Measurements from ENCODE around the gene EXOC4. TPM values are rescaled to one million over a fixed set of nuclear protein-coding genes. Genes with fewer than 3 reads are reported as not detected.
A peak's percentile ranks its signal among the peaks of the same experiment; 100 is the strongest.

EXOC4 gene
- total and polyA plus RNA-seq, 2 donors (not counting 3 experiments of a cell fraction or from before 2014, with no cell fraction given), result 20.3 to 73.1 TPM

- H3K36me3 ChIP-seq (ENCODE audit: control insufficient read depth in 2 of 2, extremely low read depth in 1 of 2, insufficient read depth in 2 of 2, low read length in 2 of 2), result no peaks in the 10 kb centered on the region
- no peaks in the 10 kb centered on the region for H3K9me3 ChIP-seq (replicated peaks; ENCODE audit: control insufficient read depth, insufficient read depth, low read length)
- H3K4me3 ChIP-seq (replicated peaks in 1 of 3; ENCODE audit: insufficient read depth in 1 of 3, low read depth in 1 of 3, low read length in 3 of 3), result no peak overlapping the region
- peaks cover 14% of the 10 kb centered on the region for H3K79me2 ChIP-seq (ENCODE audit: control insufficient read depth, insufficient read depth, low read length)
- no peak overlapping the region for H3K4me2 ChIP-seq (ENCODE audit: insufficient read depth, low read length)
- intact Hi-C loops (cut with micrococcal nuclease), result no loop called here
- FAIRE-seq (no peak), DNase-seq (ENCODE audit: low read depth, low spot score) (peak; percentile 59)
- no peak for TF ChIP-seq FOS (IDR thresholded peaks at IDR 0.05; ENCODE audit: borderline replicate concordance, insufficient read depth, low read length)
- TF ChIP-seq, protein P1, sequence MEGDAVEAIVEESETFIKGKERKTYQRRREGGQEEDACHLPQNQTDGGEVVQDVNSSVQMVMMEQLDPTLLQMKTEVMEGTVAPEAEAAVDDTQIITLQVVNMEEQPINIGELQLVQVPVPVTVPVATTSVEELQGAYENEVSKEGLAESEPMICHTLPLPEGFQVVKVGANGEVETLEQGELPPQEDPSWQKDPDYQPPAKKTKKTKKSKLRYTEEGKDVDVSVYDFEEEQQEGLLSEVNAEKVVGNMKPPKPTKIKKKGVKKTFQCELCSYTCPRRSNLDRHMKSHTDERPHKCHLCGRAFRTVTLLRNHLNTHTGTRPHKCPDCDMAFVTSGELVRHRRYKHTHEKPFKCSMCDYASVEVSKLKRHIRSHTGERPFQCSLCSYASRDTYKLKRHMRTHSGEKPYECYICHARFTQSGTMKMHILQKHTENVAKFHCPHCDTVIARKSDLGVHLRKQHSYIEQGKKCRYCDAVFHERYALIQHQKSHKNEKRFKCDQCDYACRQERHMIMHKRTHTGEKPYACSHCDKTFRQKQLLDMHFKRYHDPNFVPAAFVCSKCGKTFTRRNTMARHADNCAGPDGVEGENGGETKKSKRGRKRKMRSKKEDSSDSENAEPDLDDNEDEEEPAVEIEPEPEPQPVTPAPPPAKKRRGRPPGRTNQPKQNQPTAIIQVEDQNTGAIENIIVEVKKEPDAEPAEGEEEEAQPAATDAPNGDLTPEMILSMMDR (IDR thresholded peaks at IDR 0.05; ENCODE audit: extremely low read depth in 1 of 2, insufficient read depth in 1 of 2, low read depth in 1 of 2, low read length in 2 of 2), result no peak
- TF ChIP-seq, protein P2, sequence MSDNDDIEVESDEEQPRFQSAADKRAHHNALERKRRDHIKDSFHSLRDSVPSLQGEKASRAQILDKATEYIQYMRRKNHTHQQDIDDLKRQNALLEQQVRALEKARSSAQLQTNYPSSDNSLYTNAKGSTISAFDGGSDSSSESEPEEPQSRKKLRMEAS (IDR thresholded peaks at IDR 0.05; ENCODE audit: insufficient read depth, insufficient read length), result no peak
- TF ChIP-seq EZH2 (IDR thresholded peaks at IDR 0.05; ENCODE audit: borderline replicate concordance, low read depth, low read length, severe bottlenecking), result no peak
- TF ChIP-seq GATA2 (IDR thresholded peaks at IDR 0.05; ENCODE audit: insufficient read depth, insufficient read length, low read depth, low read length), result no peak
- no peak for TF ChIP-seq POLR2A (IDR thresholded peaks at IDR 0.05; ENCODE audit: low read depth, low read length)
- no peak for TF ChIP-seq MYC (IDR thresholded peaks at IDR 0.05; ENCODE audit: low read depth, low read length)
- no peak for TF ChIP-seq POLR2AphosphoS5 (IDR thresholded peaks at IDR 0.05; ENCODE audit: insufficient read depth, low read depth, low read length)
- no peak for TF ChIP-seq JUN (IDR thresholded peaks at IDR 0.05; ENCODE audit: borderline replicate concordance, insufficient read depth, insufficient read length, low read depth)
- POLR2A ChIA-PET, result interaction anchor here (0.7 kb wide), 1 partner anchor 1016 kb away, joined by 3 read pairs; no protein-coding TSS in a partner anchor
- peaks cover 10% of the 10 kb centered on the region for H3K4me1 ChIP-seq (ENCODE audit: control insufficient read depth, extremely low read depth, insufficient read depth, low read length)
- H3K9me1 ChIP-seq (replicated peaks; ENCODE audit: control insufficient read depth, extremely low read depth, insufficient read depth, low read length), result no peaks in the 10 kb centered on the region
- H3K27ac ChIP-seq (ENCODE audit: insufficient read depth, low read depth, low read length), result no peak overlapping the region
- no peaks in the 10 kb centered on the region for H4K20me1 ChIP-seq (replicated peaks; ENCODE audit: control insufficient read depth, extremely low read depth, insufficient read depth, low read length)
- CTCF ChIA-PET, result interaction anchor here (1.4 kb wide), 1 partner anchor 179 kb away, joined by 3 read pairs; no protein-coding TSS in a partner anchor
- dilution Hi-C loops (cut with MboI; ENCODE audit: extremely low pct_ligation_motif_present, low sequenced_read_pairs), result no loop called here
- BruUV-seq (replicated peaks), result no TSS peak
- H3K27me3 ChIP-seq (ENCODE audit: control insufficient read depth in 2 of 2, insufficient read depth in 2 of 2, low read length in 2 of 2), result no peaks in the 10 kb centered on the region
- H3K9ac ChIP-seq (replicated peaks; ENCODE audit: extremely low read depth, insufficient read depth, low read length), result no peak overlapping the region
- H2AFZ ChIP-seq (ENCODE audit: low read depth, low read length), result no peak overlapping the region
Measured at GRCh38 chr7:133255486-133255885, 2.6 kb downstream of the EXOC4 start.
